ENCODE data around the gene SLC27A1. TPM values are rescaled to one million over a fixed set of nuclear protein-coding genes. Genes with fewer than 3 reads are reported as not detected.

SLC27A1 gene
- total RNA-seq, 3 donors from 2014 or later (not counting 1 experiment from before 2014, with no cell fraction given) = 12.9 to 26.2 (median 16.3) TPM

DNA sequence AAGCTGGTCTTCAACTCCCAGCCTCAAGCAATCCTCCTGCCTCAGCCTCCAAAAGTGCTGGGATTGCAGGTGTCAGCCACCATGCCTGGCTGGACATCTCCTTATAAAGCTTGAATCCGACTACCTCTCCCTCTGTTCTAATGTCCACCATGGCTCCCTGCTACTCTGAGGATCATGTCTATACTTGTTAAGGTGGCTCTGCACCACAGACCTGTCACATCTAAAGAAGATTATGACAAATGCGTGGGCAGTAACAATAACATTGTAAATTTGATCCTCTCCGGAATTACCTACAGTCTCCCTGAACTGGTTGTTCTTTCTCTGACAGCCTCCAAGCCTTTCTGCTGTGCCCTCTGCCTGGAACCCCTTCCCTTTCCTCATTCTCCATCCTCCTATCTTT lies 11.4 kb upstream of the SLC27A1 start:
- H3K27me3 Mint-ChIP-seq (ENCODE audit: low read depth in 2 of 2) = peaks cover 7 to 22% of the 10 kb centered on the region in 2 donors
- WGBS (ENCODE audit: insufficient coverage) = 89% methylated on average over 3 of the region's 3 CpGs
- no peaks in the 10 kb centered on the region for H3K9me3 Mint-ChIP-seq
- peaks cover 9% of the 10 kb centered on the region for H3K27me3 ChIP-seq (ENCODE audit: control insufficient read depth, insufficient read depth, low read length)
- no peaks in the 10 kb centered on the region for H3K4me1 Mint-ChIP-seq
- DNase-seq (no peak), ATAC-seq (no peak)
- H3K36me3 Mint-ChIP-seq = no peaks in the 10 kb centered on the region
- no peaks in the 10 kb centered on the region for H3K9me3 ChIP-seq (ENCODE audit: control insufficient read depth, insufficient read depth, low read length)
- intact Hi-C loops (cut with micrococcal nuclease) = no loop called here
- no peaks in the 10 kb centered on the region for H3K4me1 ChIP-seq (ENCODE audit: control insufficient read depth, insufficient read depth, low read length)
- H3K27ac Mint-ChIP-seq = no peak overlapping the region
- H3K36me3 ChIP-seq (ENCODE audit: control insufficient read depth, insufficient read depth, low read length) = no peaks in the 10 kb centered on the region
- no peak overlapping the region for H3K4me3 Mint-ChIP-seq
- H3K27ac ChIP-seq (ENCODE audit: low read length) = no peak overlapping the region
- no peak overlapping the region for H3K4me3 ChIP-seq (ENCODE audit: low read length)
- TF ChIP-seq, protein P1, sequence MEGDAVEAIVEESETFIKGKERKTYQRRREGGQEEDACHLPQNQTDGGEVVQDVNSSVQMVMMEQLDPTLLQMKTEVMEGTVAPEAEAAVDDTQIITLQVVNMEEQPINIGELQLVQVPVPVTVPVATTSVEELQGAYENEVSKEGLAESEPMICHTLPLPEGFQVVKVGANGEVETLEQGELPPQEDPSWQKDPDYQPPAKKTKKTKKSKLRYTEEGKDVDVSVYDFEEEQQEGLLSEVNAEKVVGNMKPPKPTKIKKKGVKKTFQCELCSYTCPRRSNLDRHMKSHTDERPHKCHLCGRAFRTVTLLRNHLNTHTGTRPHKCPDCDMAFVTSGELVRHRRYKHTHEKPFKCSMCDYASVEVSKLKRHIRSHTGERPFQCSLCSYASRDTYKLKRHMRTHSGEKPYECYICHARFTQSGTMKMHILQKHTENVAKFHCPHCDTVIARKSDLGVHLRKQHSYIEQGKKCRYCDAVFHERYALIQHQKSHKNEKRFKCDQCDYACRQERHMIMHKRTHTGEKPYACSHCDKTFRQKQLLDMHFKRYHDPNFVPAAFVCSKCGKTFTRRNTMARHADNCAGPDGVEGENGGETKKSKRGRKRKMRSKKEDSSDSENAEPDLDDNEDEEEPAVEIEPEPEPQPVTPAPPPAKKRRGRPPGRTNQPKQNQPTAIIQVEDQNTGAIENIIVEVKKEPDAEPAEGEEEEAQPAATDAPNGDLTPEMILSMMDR (IDR thresholded peaks at IDR 0.05) = no peak

DNA sequence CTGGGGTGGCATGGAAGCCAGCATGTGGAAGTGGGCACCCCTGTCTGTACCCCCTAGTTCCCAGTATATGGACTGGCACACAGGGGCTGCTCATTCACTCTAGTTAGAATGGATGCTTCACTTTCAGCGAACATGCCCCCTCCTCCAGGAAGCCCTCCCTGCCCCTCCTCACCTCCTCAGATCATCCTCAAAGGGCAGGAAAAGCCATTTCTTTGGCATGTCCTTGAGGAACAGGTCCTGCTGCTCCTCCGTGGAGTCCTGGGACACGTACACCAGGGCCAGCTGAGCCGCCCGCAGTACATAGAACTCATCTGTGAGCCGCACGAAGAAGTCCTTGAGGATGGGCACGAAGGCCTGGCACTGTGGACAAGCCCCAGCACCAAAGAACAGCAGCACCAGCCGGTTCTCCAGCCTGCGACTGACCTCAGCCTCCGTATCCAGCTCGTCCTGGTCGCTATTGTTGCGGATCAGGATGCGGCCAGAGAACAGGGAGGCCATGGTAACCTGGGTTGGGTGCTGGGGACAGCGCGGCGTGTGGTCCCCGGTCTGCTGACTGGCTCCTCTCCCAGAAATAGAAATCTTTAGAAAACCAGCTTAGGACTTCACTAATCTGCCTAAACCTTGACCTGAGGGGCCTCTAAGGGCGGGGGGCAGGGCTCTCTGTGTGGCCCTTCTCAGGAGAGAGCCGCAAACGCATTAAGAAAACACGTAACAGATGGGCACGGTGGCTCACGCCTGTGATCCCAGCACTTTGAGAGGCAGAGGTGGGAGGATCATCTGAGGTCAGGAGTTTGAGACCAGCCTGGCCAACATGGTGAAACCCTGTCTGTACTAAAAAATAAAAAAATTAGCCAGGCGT lies 9.7 kb upstream of the SLC27A1 start, which contains the start of gene NXNL1:
NXNL1 (minus strand) TSS at position 555 of the 859 bp plus-strand sequence; CDS start at position 498, 57 bp downstream.
- no peaks in the 10 kb centered on the region for H3K4me1 Mint-ChIP-seq
- ATAC-seq (no peak), DNase-seq (no peak)
- no peak within 1 kb of the TSS for H3K27ac ChIP-seq (ENCODE audit: low read length)
- no peaks in the 10 kb centered on the region for H3K9me3 ChIP-seq (ENCODE audit: control insufficient read depth, insufficient read depth, low read length)
- H3K36me3 Mint-ChIP-seq = no peaks in the 10 kb centered on the region
- peaks cover 2% of the 10 kb centered on the region for H3K27me3 ChIP-seq (ENCODE audit: control insufficient read depth, insufficient read depth, low read length)
- peaks cover 7 to 16% of the 10 kb centered on the region in 2 donors for H3K27me3 Mint-ChIP-seq (ENCODE audit: low read depth in 2 of 2)
- no peaks in the 10 kb centered on the region for H3K4me1 ChIP-seq (ENCODE audit: control insufficient read depth, insufficient read depth, low read length)
- H3K4me3 ChIP-seq (ENCODE audit: low read length) = no peak within 1 kb of the TSS
- H3K9me3 Mint-ChIP-seq = no peaks in the 10 kb centered on the region
- intact Hi-C loops (cut with micrococcal nuclease) = no loop called here
- TF ChIP-seq, protein P1 (IDR thresholded peaks at IDR 0.05) = no peak
- no peak within 1 kb of the TSS for H3K27ac Mint-ChIP-seq
- H3K4me3 Mint-ChIP-seq = no peak within 1 kb of the TSS
- H3K36me3 ChIP-seq (ENCODE audit: control insufficient read depth, insufficient read depth, low read length) = no peaks in the 10 kb centered on the region
- WGBS (ENCODE audit: insufficient coverage) = 90% methylated on average over 26 of the region's 26 CpGs

DNA sequence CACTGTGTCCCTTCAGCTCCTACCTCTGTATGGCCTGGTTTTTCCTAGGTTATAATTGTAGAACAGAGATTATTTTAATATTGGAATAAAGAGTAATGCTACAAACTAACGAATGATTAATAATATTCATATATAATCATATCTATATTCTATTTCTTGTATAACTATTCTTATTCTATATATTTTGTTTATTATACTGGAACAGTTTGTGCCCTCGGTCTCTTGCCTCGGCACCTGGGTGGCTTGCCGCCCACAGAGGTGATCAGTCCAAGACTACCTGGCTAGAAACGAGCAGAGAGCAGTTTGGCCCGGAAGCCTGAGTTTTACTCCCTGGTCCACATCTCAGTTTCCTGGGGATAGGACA lies 3.9 kb upstream of the SLC27A1 start:
- H3K36me3 ChIP-seq (ENCODE audit: control insufficient read depth, insufficient read depth, low read length) = no peaks in the 10 kb centered on the region
- 66% methylated on average over 5 of the region's 6 CpGs for WGBS (ENCODE audit: insufficient coverage)
- H3K27ac ChIP-seq (ENCODE audit: low read length) = no peak overlapping the region
- H3K4me1 ChIP-seq (ENCODE audit: control insufficient read depth, insufficient read depth, low read length) = peaks cover 25% of the 10 kb centered on the region
- no peaks in the 10 kb centered on the region for H3K27me3 ChIP-seq (ENCODE audit: control insufficient read depth, insufficient read depth, low read length)
- H3K4me3 ChIP-seq (ENCODE audit: low read length) = no peak overlapping the region
- Mint-ChIP-seq H3K4me1 (peaks cover 25 to 32% of the 10 kb centered on the region in 2 donors), H3K4me3 (no peak overlapping the region), H3K27me3 (ENCODE audit: low read depth in 2 of 2) (no peaks in the 10 kb centered on the region), H3K36me3 (no peaks in the 10 kb centered on the region), H3K27ac (no peak overlapping the region), H3K9me3 (no peaks in the 10 kb centered on the region)
- TF ChIP-seq, protein P1 (IDR thresholded peaks at IDR 0.05) = peak; percentile 14
- DNase-seq (no peak), ATAC-seq (no peak)
- intact Hi-C loops (cut with micrococcal nuclease) = loop anchor here (1.0 to 5.0 kb wide), 2 partner anchors 120 to 694 kb away; no protein-coding TSS in a partner anchor
- no peaks in the 10 kb centered on the region for H3K9me3 ChIP-seq (ENCODE audit: control insufficient read depth, insufficient read depth, low read length)

Data from natural killer cell (primary cell).